Astrocyte (in vitro differentiated cells and primary cell): ENCODE data around the gene ELFN2.

Source experiments
- CTCF ChIP-seq: IDR thresholded peaks from 2 replicates; pipeline ENCODE4 v1.5.1; 2011; ENCODE audit warnings: low read depth, mild to moderate bottlenecking, inconsistent platforms, low read length, moderate library complexity; ENCODE audit not compliant: insufficient read depth
- EZH2 ChIP-seq: IDR thresholded peaks from 2 replicates; pipeline ENCODE4 v1.6.1; 2012; ENCODE audit warnings: mild to moderate bottlenecking, low read length, inconsistent platforms; ENCODE audit not compliant: insufficient read depth

- no peak for TF ChIP-seq CTCF
- TF ChIP-seq EZH2 = no peak
Measured at GRCh38 chr22:37431366-37431765, 4.1 kb upstream of the ELFN2 start.
